B cell (primary cell): ENCODE data around the gene FAM168A. TPM values are rescaled to one million over a fixed set of nuclear protein-coding genes. Genes with fewer than 3 reads are reported as not detected.

Experiments used
- ATAC-seq: fragments of 200-7000 bp; cut with Tn5 transposase; one replicate; pipeline ENCODE4 v1.10.0; 2021; ENCODE audit warnings: low read depth, mild to moderate bottlenecking, moderate number of reproducible peaks, moderate library complexity
- CTCF ChIA-PET: fragments of 350-600 bp; sonication (Branson Sonifier 250); formaldehyde crosslinking; loops from one replicate; lab custom pipeline; 2021; ENCODE audit warnings: antibody characterized with exemption, inconsistent platforms; lab: Charles Lee
- POLR2A ChIA-PET: fragments of 350-600 bp; sonication (Branson Sonifier 250); formaldehyde crosslinking; loops from one replicate; lab custom pipeline; 2021; ENCODE audit warnings: antibody characterized with exemption; lab: Charles Lee
- DNase-seq: peaks from one replicate; pipeline ENCODE4 v3.0.0; 2013
- H2AFZ ChIP-seq: 2 replicates; pipeline ENCODE4 v1.6.1; 2012; ENCODE audit warnings: mild to moderate bottlenecking, low read depth, low read length; ENCODE audit not compliant: insufficient read depth, poor library complexity, severe bottlenecking
- H3K27ac ChIP-seq, 2 donors: 1 replicate in 1 of 2; 2 replicates in 1 of 2; pipeline ENCODE4 v1.5.1; 2012 to 2013; ENCODE audit warnings: low read length in 2 of 2, mild to moderate bottlenecking in 2 of 2, moderate library complexity in 1 of 2
- H3K27me3 ChIP-seq, 4 experiments: fragments of 200-600 bp in 1 of 4; sonication (generic) in 1 of 4; replicated peaks in 1 of 4; 1 replicate in 2 of 4; 2 replicates in 2 of 4; pipeline versions ENCODE4 v1.6.1 to v1.7.0; 2013 to 2016; ENCODE audit warnings: low read length in 3 of 4, mild to moderate bottlenecking in 2 of 4, mixed read lengths in 1 of 4, moderate library complexity in 1 of 4; ENCODE audit not compliant: insufficient read depth in 4 of 4, control insufficient read depth in 3 of 4; ENCODE audit errors: control extremely low read depth in 1 of 4
- H3K36me3 ChIP-seq, 2 experiments: replicated peaks in 1 of 2; 1 replicate in 1 of 2; 2 replicates in 1 of 2; pipeline versions ENCODE4 v1.6.1 to v1.7.1; 2013; ENCODE audit warnings: low read length in 1 of 2; ENCODE audit not compliant: insufficient read depth in 2 of 2, control insufficient read depth in 1 of 2; ENCODE audit errors: control extremely low read depth in 1 of 2, extremely low read depth in 1 of 2
- H3K4me1 ChIP-seq, 2 donors: fragments of 200-600 bp in 1 of 2; sonication (generic) in 1 of 2; 1 replicate in 1 of 2; 2 replicates in 1 of 2; pipeline versions ENCODE4 v1.5.1 to v1.6.1; 2013 to 2017; ENCODE audit warnings: low read length in 2 of 2; ENCODE audit not compliant: control insufficient read depth in 2 of 2, insufficient read depth in 2 of 2
- H3K4me2 ChIP-seq: replicated peaks from 2 replicates; pipeline ENCODE3; 2012; ENCODE audit warnings: mild to moderate bottlenecking, low read depth, low read length; ENCODE audit not compliant: poor library complexity, severe bottlenecking
- H3K4me3 ChIP-seq, 5 experiments: fragments of 200-600 bp in 1 of 5; sonication (generic) in 1 of 5; 1 replicate in 3 of 5; 2 replicates in 2 of 5; pipeline versions ENCODE4 v1.5.1 to v1.7.0; 2011 to 2016; ENCODE audit warnings: low read length in 4 of 5, mild to moderate bottlenecking in 4 of 5, low read depth in 2 of 5, control low read depth in 1 of 5, moderate library complexity in 1 of 5; ENCODE audit not compliant: insufficient read depth in 1 of 5; ENCODE audit errors: control extremely low read depth in 1 of 5, extremely low read depth in 1 of 5
- H3K79me2 ChIP-seq: fragments of 200-600 bp; sonication (generic); one replicate; pipeline ENCODE4 v1.6.0; 2016; ENCODE audit warnings: low read length; ENCODE audit not compliant: control insufficient read depth, insufficient read depth
- H3K9ac ChIP-seq: fragments of 200-600 bp; sonication (generic); 2 replicates; pipeline ENCODE4 v1.6.1; 2017; ENCODE audit warnings: mild to moderate bottlenecking, low read length, moderate library complexity
- H3K9me3 ChIP-seq, 3 donors: one replicate each; pipeline versions ENCODE4 v1.6.1 to v1.7.1; 2013; ENCODE audit warnings: low read length in 2 of 3; ENCODE audit not compliant: control insufficient read depth in 2 of 3, insufficient read depth in 1 of 3; ENCODE audit errors: control extremely low read depth in 1 of 3
- H4K20me1 ChIP-seq: 2 replicates; pipeline ENCODE4 v1.6.0; 2012; ENCODE audit warnings: mild to moderate bottlenecking, low read length; ENCODE audit not compliant: insufficient read depth, control insufficient read depth, poor library complexity, severe bottlenecking
- H3K27ac Mint-ChIP-seq: one replicate; pipeline ENCODE4 v1.8.0; 2021; ENCODE audit warnings: mixed read lengths
- H3K27me3 Mint-ChIP-seq: one replicate; pipeline ENCODE4 v1.8.0; 2021; ENCODE audit warnings: mixed read lengths
- H3K4me1 Mint-ChIP-seq: one replicate; pipeline ENCODE4 v1.8.0; 2021; ENCODE audit warnings: mixed read lengths
- H3K4me3 Mint-ChIP-seq: one replicate; pipeline ENCODE4 v1.8.0; 2021; ENCODE audit warnings: mixed read lengths
- H3K9me3 Mint-ChIP-seq: one replicate; pipeline ENCODE4 v1.8.0; 2022; ENCODE audit warnings: mixed read lengths; ENCODE audit not compliant: insufficient read depth
- CTCF ChIP-seq: fragments of 200-600 bp; IDR thresholded peaks from one replicate; pipeline ENCODE4 v1.8.0; 2022; ENCODE audit warnings: antibody characterized with exemption, mild to moderate bottlenecking
- EZH2 ChIP-seq: IDR thresholded peaks from 2 replicates; pipeline ENCODE4 v1.6.1; 2012; ENCODE audit warnings: borderline replicate concordance, low read depth, mild to moderate bottlenecking, moderate library complexity, low read length; ENCODE audit not compliant: insufficient read depth, poor library complexity, severe bottlenecking
- WGBS: methylation state at CpG from one replicate; pipeline ENCODE4 v1.1.5; 2013; ENCODE audit warnings: missing lambda C conversion rate; ENCODE audit not compliant: insufficient coverage; 5-methylcytosine and 5-hydroxymethylcytosine counted together
- intact Hi-C: fragments of 100-400 bp; cut with micrococcal nuclease; formaldehyde crosslinking; loops from one replicate; pipeline ENCODE4 v1.10.0; 2022
- polyA plus RNA-seq: library from polyadenylated mRNA; depleted of rRNA; stranded (reverse); fragments of >200 nt; gene quantifications from 2 replicates; pipeline ENCODE4 v1.2.3, GENCODE V29; 2012
- total RNA-seq, 2 donors: library from RNA; stranded (reverse); fragments of 120-200 nt in 1 of 2; gene quantifications; 1 replicate in 1 of 2; 2 replicates in 1 of 2; pipeline versions ENCODE4 v1.2.3 to v1.2.4, GENCODE V29; 2013 to 2022

FAM168A gene
- total and polyA plus RNA-seq, 2 donors (not counting 1 experiment from before 2014, with no cell fraction given), result 11.0 to 26.8 TPM

DNA sequence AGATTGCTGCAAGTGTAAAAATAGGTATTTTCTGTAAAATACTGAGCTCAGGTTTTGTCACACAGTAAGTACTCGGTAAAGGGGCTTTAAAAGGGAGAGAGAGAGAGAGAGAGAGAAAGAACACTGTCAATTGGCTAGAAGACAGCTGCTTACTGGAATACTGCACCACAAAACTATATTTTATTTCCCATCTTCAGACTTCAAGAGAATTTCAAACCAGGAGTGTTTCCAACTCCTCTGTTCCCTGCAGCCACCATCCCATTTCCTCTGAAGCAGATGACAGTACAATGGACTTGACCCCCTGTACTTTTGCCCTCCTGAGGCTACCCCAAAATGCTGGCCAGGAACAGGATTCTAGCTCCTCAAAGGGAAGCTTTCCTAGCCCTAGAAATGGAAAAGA, 132.0 kb downstream of the FAM168A start:
- DNase-seq (no peak), ATAC-seq (no peak)
- Histone ChIP-seq H3K9me3 (no peaks in the 10 kb centered on the region), H3K27ac (no peak overlapping the region), H4K20me1 (no peaks in the 10 kb centered on the region), H3K79me2 (no peaks in the 10 kb centered on the region), H3K4me3 (no peak overlapping the region), H3K9ac (no peak overlapping the region), H3K4me1 (peaks cover 6 to 9% of the 10 kb centered on the region in 2 donors), H3K4me2 (no peak overlapping the region), H3K36me3 (peaks cover 4 to 5% of the 10 kb centered on the region in 2 experiments), H2AFZ (no peak overlapping the region), H3K27me3 (no peaks in the 10 kb centered on the region)
- POLR2A ChIA-PET, result no interaction called here
- Mint-ChIP-seq H3K27ac (no peak overlapping the region), H3K27me3 (no peaks in the 10 kb centered on the region), H3K9me3 (no peaks in the 10 kb centered on the region), H3K4me1 (peaks cover 16% of the 10 kb centered on the region), H3K4me3 (no peak overlapping the region)
- WGBS, result no CpG with 5 or more reads among the region's 1 CpG
- TF ChIP-seq CTCF (no peak), EZH2 (no peak)
- CTCF ChIA-PET, result interaction anchor here (1.3 to 1.5 kb wide), 2 partner anchors 9 to 13 kb away, joined by 4 to 7 read pairs; no protein-coding TSS in a partner anchor
- intact Hi-C loops, result no loop called here

DNA sequence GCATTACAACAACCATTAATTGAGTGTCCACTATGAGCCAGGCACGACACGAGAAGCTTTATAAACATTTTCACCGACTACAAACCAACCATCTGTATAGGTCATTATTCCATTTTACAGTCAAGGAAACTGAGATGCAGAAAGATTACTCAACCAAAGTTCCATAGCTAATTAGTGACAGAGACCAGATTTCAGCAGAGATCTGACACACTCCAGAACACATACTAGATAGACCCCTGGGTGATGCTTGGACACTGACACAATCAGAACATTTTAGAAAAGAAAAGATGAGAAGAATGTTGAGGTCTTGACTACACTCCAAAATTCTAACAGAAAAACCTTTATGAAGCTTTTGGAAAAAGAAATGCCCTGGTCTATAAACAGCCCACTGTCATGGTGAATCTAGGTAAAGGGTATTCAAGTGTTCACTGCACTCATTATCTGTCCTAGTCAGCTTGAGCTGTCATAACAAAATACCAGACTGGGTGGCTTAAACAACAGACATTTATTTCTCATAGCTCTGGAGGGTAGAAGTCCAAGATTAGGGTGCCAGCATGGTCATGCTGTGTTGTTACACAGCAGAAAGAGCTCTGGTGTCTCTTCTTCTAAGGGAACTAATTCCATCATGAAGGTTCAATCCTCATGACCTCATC, 132.8 kb downstream of the FAM168A start:
- no peak overlapping the region for H3K4me3 ChIP-seq
- intact Hi-C loops, result no loop called here
- H3K4me1 ChIP-seq, result peaks cover 6 to 9% of the 10 kb centered on the region in 2 donors
- TF ChIP-seq EZH2 (no peak), CTCF (no peak)
- POLR2A ChIA-PET, result no interaction called here
- no peaks in the 10 kb centered on the region for H3K9me3 ChIP-seq
- peaks cover 2 to 4% of the 10 kb centered on the region in 2 experiments for H3K36me3 ChIP-seq
- no peak overlapping the region for H3K9ac ChIP-seq
- no peak overlapping the region for H3K4me2 ChIP-seq
- H3K27ac ChIP-seq, result no peak overlapping the region
- Mint-ChIP-seq H3K9me3 (no peaks in the 10 kb centered on the region), H3K4me3 (no peak overlapping the region), H3K27me3 (no peaks in the 10 kb centered on the region), H3K4me1 (peaks cover 17% of the 10 kb centered on the region), H3K27ac (no peak overlapping the region)
- H2AFZ ChIP-seq, result no peak overlapping the region
- no peak for DNase-seq
- no peaks in the 10 kb centered on the region for H3K27me3 ChIP-seq
- CTCF ChIA-PET, result interaction anchor here (1.3 to 1.5 kb wide), 2 partner anchors 10 to 14 kb away, joined by 4 to 7 read pairs; no protein-coding TSS in a partner anchor
- 94% methylated on average over 3 of the region's 3 CpGs for WGBS
- H3K79me2 ChIP-seq, result no peaks in the 10 kb centered on the region
- no peaks in the 10 kb centered on the region for H4K20me1 ChIP-seq
- ATAC-seq, result no peak
